Measurements from ENCODE around the gene MYL4.

MYL4 gene

DNA sequence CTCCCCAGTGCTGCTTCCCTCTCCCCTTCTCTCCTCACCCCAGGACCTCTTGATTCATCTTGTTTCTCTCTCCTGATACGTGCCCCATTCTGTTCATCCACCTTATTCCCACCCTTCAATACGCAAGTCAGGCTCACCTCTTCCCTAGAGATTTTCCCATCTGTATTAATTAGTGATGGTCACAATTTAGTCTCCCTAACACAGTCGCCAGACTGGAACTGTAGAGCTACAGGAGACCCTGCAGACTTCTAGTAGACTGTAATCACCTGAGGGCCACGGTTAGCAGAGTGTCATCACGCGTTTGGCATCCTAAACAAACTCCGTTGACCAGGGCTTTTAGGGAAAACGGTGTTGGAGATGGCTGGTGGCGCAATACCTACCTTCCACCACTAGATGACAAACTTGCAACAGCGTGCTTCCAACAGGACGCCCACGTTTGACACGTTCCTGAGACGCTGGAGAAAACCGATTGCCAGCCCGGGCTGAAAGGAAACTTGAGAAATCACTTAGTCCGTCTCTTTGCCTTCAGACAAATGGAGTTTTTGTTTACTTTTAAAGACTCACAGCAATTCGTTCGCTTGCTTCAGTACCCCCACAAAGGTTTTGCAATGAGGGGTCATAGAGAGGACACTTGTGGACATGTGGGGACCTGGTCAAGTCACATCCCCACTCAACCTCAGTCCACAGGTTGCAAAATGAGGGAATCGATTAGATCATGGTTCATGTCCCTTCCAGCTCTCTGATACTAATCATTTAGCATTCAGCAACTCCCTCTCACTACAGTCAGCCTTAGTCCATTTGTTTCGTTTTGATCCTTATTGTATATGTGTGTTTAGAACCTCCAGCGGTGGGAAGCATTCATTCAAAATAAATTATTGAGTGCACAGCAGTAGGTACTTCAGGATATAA is 20.6 kb downstream of the MYL4 start:
- DNase-seq (ENCODE audit: low read depth in 1 of 2, low spot score in 1 of 2): peak; percentile 62 to 82
- H3K27me3 ChIP-seq (ENCODE audit: insufficient read depth, poor library complexity, severe bottlenecking): no peaks in the 10 kb centered on the region
- no peak overlapping the region for H3K27ac ChIP-seq (replicated peaks)
- TF ChIP-seq, protein P1, sequence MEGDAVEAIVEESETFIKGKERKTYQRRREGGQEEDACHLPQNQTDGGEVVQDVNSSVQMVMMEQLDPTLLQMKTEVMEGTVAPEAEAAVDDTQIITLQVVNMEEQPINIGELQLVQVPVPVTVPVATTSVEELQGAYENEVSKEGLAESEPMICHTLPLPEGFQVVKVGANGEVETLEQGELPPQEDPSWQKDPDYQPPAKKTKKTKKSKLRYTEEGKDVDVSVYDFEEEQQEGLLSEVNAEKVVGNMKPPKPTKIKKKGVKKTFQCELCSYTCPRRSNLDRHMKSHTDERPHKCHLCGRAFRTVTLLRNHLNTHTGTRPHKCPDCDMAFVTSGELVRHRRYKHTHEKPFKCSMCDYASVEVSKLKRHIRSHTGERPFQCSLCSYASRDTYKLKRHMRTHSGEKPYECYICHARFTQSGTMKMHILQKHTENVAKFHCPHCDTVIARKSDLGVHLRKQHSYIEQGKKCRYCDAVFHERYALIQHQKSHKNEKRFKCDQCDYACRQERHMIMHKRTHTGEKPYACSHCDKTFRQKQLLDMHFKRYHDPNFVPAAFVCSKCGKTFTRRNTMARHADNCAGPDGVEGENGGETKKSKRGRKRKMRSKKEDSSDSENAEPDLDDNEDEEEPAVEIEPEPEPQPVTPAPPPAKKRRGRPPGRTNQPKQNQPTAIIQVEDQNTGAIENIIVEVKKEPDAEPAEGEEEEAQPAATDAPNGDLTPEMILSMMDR (IDR thresholded peaks at IDR 0.05; ENCODE audit: insufficient read depth, low read length): peak; percentile 99
- TF ChIP-seq SPI1 (IDR thresholded peaks at IDR 0.05; ENCODE audit: borderline replicate concordance, low read depth): no peak
- no peak overlapping the region; the same call in 1 of the 2 replicates for H3K4me3 ChIP-seq (replicated peaks; ENCODE audit: insufficient read depth, low read length)

DNA sequence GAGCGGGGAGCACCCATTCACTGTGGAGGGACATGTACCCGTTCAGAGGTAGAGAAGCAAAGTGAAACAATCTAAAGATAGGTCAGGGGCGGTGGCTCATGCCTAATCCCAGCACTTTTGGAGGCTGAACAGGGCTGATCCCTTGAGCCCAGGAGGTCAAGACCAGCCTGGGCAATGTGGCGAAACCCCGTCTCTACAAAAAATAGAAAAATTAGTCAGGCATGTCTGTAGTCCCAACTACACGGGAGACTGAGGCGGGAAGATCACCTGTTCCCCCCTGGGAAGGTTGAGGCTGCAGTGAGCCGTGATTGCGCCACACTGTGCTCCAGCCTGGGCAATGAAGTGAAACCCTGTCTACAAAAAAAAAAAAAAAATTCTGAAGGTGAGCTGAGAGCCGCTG is 21.7 kb downstream of the MYL4 start:
- TF ChIP-seq SPI1 (IDR thresholded peaks at IDR 0.05; ENCODE audit: borderline replicate concordance, low read depth) (no peak), POLR2AphosphoS5 (IDR thresholded peaks at IDR 0.05; ENCODE audit: low read depth) (no peak), GABPA (IDR thresholded peaks at IDR 0.05; ENCODE audit: low read depth) (no peak)
- TF ChIP-seq, protein P1 (IDR thresholded peaks at IDR 0.05; ENCODE audit: insufficient read depth, low read length): no peak
- TF ChIP-seq, protein P2, sequence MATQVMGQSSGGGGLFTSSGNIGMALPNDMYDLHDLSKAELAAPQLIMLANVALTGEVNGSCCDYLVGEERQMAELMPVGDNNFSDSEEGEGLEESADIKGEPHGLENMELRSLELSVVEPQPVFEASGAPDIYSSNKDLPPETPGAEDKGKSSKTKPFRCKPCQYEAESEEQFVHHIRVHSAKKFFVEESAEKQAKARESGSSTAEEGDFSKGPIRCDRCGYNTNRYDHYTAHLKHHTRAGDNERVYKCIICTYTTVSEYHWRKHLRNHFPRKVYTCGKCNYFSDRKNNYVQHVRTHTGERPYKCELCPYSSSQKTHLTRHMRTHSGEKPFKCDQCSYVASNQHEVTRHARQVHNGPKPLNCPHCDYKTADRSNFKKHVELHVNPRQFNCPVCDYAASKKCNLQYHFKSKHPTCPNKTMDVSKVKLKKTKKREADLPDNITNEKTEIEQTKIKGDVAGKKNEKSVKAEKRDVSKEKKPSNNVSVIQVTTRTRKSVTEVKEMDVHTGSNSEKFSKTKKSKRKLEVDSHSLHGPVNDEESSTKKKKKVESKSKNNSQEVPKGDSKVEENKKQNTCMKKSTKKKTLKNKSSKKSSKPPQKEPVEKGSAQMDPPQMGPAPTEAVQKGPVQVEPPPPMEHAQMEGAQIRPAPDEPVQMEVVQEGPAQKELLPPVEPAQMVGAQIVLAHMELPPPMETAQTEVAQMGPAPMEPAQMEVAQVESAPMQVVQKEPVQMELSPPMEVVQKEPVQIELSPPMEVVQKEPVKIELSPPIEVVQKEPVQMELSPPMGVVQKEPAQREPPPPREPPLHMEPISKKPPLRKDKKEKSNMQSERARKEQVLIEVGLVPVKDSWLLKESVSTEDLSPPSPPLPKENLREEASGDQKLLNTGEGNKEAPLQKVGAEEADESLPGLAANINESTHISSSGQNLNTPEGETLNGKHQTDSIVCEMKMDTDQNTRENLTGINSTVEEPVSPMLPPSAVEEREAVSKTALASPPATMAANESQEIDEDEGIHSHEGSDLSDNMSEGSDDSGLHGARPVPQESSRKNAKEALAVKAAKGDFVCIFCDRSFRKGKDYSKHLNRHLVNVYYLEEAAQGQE (IDR thresholded peaks at IDR 0.05; ENCODE audit: insufficient replicate concordance, low read depth): no peak
- H3K4me3 ChIP-seq (replicated peaks; ENCODE audit: insufficient read depth, low read length): no peak overlapping the region
- H3K27me3 ChIP-seq (ENCODE audit: insufficient read depth, poor library complexity, severe bottlenecking): no peaks in the 10 kb centered on the region
- no peak overlapping the region for H3K27ac ChIP-seq (replicated peaks)
- no peak for DNase-seq (ENCODE audit: low read depth in 1 of 2, low spot score in 1 of 2)

DNA sequence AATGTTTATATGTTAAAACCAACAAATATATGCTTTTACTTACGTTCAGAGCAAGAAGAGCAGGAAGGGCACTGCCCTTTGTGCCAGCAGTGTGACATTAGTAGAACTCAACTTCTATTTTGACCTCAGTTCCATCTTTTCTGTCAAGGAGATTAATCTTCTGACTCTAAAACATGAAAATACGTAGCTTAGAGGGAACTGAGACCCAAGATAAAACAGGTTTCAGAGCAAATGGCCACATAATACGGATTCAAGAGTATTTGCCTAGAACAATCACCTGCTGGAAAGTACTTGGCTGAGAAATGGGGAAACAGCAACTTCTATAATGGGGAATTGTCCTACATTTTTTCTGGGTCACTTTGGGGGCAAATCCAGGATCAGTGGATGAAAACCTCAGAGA is 22.2 kb downstream of the MYL4 start:
- no peak overlapping the region for H3K4me3 ChIP-seq (replicated peaks; ENCODE audit: insufficient read depth, low read length)
- H3K27me3 ChIP-seq (ENCODE audit: insufficient read depth, poor library complexity, severe bottlenecking): no peaks in the 10 kb centered on the region
- TF ChIP-seq GABPA (IDR thresholded peaks at IDR 0.05; ENCODE audit: low read depth) (no peak), POLR2AphosphoS5 (IDR thresholded peaks at IDR 0.05; ENCODE audit: low read depth) (no peak)
- no peak overlapping the region for H3K27ac ChIP-seq (replicated peaks)
- no peak for DNase-seq (ENCODE audit: low read depth in 1 of 2, low spot score in 1 of 2)

DNA sequence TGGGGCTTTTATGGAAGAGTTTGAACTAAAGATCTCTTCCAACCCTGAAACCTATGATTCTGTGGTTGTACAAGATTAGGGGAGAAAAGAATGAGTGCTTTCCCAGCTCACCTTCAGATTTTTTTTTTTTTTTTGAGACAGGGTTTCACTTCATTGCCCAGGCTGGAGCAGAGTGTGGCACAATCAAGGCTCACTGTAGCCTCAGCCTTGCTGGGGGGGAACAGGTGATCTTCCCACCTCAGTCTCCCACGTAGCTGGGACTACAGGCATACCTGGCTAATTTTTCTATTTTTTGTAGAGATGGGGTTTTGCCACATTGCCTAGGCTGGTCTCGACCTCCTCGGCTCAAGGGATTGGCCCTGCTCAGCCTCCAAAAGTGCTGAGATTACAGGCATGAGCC is 22.7 kb downstream of the MYL4 start:
- Histone ChIP-seq H3K27ac (replicated peaks) (no peak overlapping the region), H3K4me3 (replicated peaks; ENCODE audit: insufficient read depth, low read length) (no peak overlapping the region), H3K27me3 (ENCODE audit: insufficient read depth, poor library complexity, severe bottlenecking) (no peaks in the 10 kb centered on the region)
- DNase-seq (ENCODE audit: low read depth in 1 of 2, low spot score in 1 of 2): no peak
- TF ChIP-seq, protein P1 (IDR thresholded peaks at IDR 0.05; ENCODE audit: insufficient read depth, low read length): no peak
- no peak for TF ChIP-seq POLR2AphosphoS5 (IDR thresholded peaks at IDR 0.05; ENCODE audit: low read depth)
- TF ChIP-seq SPI1 (IDR thresholded peaks at IDR 0.05; ENCODE audit: borderline replicate concordance, low read depth): no peak
- no peak for TF ChIP-seq GABPA (IDR thresholded peaks at IDR 0.05; ENCODE audit: low read depth)
- TF ChIP-seq, protein P2 (IDR thresholded peaks at IDR 0.05; ENCODE audit: insufficient replicate concordance, low read depth): no peak

Measured in HL-60 (cell line).